G401 (cell line): ENCODE data around the gene DPYD. TPM values are rescaled to one million over a fixed set of nuclear protein-coding genes. Genes with fewer than 3 reads are reported as not detected.

Experiments
- DNase-seq: peaks from one replicate; pipeline ENCODE4 v3.0.0-alpha.2; 2015; ENCODE audit warnings: low spot score
- in situ Hi-C: cut with HindIII; loops from 2 replicates; pipeline ENCODE4 v1.10.0; 2016; ENCODE audit warnings: low sequenced_read_pairs, mixed read lengths
- total RNA-seq: library from RNA; depleted of rRNA; stranded (reverse); fragments of >200 nt; shearing (Covaris generic); gene quantifications from 2 replicates; pipeline ENCODE4 v1.2.3, GENCODE V29; 2014

Gene DPYD
- total RNA-seq, 1 experiment from 2014 or later, result not detected

DNA sequence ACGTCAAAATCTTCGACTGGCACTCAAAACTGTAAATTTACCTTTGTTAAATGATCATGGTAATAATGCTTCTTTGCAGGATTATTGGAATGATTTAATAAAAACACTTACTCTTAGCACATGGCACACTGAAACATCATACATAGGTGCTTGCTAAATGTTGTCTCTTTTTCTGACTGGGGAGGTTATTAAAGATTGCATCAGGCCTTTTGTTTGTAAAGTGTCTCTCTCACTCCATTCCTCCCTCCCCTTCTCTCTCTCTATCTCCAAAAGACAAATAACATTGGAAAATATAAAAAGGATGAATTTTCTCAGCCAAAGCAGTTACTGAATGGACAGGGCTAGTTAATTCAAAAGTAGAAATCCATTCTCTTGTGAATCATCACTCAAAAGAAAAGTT is 404.2 kb downstream of the DPYD start:
- DNase-seq, result no peak
- in situ Hi-C loops, result no loop called here

DNA sequence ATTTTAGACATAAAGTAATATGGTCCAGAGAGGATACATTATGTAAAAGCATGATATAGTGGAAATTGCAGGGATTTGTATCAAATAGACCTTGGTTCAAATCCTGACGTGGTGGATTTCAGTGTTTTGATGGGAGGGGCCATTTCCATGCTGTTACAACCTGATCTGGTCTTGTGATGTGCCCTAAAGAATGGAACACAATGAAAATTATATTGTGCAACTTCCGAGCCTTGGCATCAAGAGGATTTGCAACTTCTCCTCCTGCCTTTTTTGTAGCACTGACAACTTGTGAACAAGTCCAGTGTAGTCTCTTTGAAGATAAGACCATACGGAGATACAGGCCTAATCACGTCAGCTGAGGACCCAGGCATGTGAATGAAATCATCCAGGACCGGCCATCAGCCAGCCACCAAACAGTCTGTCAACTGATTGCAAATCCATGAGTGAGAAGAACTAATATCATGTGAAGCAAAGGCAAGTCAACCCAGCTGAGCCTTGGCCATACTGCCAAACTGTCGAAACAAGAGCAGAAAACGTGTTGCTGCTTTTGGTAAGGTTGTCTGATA is 412.1 kb downstream of the DPYD start:
- in situ Hi-C loops, result no loop called here
- DNase-seq, result no peak

DNA sequence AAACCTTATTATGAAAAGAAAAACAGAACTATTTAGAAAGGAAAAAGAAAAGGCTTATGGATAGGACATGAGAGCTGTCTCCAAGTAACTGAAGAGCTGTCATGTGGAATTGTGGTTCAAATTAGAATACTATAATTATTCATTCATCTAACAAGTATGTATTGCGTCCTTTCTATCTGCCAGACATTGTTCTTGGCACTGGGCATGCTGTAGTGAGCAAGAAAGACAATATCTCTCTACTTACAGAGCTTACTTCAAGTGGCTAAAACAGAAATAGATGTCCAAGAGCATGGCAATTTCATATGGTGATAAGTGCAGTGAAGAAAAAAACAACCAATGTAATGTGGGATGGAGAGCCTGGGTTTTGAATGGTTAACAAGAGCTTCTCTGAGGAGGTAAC is 413.0 kb downstream of the DPYD start:
- in situ Hi-C loops, result no loop called here
- DNase-seq, result no peak

DNA sequence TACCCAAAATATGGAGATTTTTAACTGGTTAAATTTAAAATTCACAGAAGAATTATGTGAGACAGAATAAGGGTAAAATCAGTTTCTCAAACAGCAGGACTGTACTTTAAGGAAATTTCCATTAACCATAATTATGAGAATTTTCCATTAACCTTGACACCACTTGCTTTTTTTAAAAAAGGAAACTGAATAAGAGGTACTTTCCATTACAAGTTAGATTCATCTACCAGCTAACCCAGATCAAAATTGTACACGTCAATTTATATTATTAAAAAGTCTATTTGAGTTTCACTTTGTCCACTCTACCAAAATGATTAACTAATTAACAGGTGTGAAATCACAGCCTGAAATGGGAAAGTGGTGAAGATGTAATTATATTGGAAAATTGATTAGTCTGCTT is 414.5 kb downstream of the DPYD start:
- no peak for DNase-seq
- in situ Hi-C loops, result no loop called here

DNA sequence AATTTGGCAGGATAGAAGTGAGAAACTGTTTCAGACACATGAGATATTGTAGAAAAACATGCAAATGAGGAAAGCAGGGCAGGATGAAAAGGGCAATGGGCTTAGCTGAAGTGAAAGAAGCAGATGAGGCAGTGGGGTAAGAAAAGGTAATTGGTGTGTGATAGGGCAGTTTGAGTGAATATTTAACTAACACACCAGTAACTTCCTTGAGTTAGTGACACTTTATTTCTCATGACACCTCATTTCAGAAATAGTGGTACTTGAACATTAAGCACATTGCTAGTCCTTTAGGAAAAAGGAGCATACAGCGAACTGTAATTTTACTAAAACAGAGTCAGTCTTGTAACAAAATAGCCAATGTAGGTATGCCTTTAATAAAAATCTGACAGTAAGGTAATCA is 415.0 kb downstream of the DPYD start:
- in situ Hi-C loops, result no loop called here
- DNase-seq, result no peak

DNA sequence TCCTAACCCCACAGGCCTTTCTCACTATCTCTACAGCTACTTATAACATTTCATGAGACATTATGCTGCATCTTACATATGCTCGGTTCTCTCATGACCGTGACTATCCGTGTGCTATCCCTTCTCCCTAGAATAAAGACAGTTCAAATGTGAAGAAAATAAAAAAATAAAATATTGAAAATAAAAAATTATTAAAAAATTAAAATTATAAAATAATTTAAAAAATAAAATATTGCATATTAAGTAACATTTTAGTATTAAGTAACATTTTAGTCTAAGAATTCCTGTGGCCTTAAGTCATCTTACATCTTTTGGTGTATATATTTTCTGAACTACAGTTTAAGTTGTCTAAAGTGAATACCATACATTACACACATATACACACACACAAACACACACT is 415.5 kb downstream of the DPYD start:
- in situ Hi-C loops, result no loop called here
- no peak for DNase-seq

DNA sequence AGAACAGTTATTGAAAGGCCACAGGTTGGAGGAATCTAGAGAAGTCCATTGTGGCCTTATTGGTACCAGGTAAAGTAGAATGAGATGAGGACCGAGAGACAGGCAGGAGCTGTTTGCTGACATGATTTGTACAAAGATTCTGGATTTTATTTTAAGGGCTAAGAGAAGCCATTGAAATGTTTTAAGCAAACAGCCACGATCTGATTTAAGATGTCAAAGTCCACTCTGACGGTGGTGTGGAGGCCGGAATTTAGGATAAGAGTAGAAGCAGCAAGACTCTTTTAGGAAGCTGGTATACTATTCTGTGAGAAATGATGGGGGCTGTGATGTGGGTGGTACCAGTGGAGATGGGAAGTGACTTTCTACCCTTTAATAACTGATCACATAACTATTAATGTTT is 418.5 kb downstream of the DPYD start:
- in situ Hi-C loops, result no loop called here
- DNase-seq, result no peak

DNA sequence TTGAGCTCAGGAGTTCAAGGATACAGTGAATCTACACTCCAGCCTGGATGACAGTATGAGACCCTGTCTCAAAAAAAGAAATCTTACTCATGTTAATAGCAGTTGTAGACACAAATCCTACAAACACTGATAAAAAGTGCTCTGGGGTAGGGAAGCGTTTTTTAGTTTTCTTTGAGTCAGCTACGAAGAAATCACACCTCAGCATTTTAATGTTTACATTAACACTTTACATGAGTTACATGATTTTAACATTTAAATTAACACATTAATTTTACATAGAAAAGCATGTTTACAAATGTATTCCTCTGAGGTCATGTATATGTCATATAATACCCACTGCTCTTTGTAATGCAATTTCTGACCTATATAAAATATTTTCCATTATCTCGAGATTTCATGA is 419.2 kb downstream of the DPYD start:
- in situ Hi-C loops, result no loop called here
- DNase-seq, result no peak

DNA sequence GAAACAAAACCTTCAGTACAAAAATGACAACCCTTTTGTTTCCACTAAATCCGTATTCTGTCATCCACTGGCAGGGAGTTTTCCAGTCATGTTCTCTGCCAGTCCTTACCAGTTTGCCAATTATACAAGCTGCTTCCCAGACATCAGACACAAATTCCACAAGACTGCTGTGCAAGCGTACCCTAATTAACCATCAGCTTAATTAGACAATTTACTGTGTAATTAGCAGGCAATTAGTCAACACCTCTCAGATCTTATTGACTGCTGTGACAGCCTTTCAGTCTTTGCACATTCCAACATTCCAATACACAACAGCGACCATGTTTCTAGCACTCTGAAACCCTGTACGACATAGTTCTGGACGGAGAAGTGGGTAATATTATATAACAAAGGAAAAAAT is 420.1 kb downstream of the DPYD start:
- in situ Hi-C loops, result no loop called here
- DNase-seq, result no peak

DNA sequence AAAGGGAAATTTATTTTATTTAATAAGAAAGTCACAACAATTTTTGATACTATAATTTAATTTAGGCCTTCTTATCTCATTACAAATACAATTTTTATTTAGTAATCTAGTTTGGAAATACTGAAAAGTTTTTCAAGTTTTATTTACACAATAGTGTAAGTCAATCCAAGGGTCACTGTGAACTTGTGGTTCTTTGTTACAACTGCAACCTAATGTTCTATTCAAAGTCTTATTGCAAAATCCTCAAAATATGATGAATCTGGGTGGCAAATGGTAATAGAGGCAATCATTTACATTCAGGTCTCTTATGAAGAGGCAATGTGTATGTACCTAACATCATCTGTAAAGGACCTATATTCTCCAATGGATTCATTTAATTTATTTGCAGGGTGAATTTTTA is 421.2 kb downstream of the DPYD start:
- in situ Hi-C loops, result no loop called here

DNA sequence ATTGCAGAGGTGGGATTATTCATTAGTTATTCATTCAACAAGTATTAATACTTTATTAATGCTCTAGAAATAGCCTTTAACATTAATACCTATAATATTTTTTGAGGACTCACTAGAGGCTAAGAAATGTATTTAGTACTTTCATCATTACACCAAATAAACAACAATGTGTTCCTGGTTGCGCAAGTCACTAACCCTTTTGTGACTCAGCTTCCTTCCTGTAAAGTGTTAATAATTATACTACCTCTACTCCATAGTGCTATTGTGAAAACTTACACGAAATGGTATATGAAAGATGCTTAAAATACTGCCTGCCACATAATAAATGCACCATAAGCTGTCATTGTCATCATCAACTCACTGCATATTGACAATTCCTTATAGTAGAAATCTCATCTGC is 431.0 kb downstream of the DPYD start:
- in situ Hi-C loops, result no loop called here
- DNase-seq, result no peak

More for the DNA sequence above, 421.2 kb downstream of the DPYD start:
- DNase-seq, result no peak

DNA sequence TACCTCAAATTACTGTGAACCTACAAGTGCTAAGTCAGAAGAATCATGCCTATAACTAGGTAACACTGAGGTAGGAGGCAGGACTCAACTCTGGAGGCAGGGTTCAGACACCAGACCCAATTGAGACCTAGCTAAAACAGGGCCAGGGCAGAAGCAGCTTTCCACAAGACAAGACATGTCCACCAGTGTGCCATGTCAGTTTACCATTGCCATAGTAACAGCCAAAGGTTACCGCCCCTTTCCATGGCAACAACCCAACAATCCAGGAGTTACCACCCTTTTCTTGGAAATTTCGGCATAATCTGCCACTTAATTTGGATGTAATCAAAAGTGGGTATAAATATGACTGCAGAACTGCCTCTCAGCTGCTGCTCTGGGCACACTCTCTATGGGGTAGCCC is 432.3 kb downstream of the DPYD start:
- no peak for DNase-seq
- in situ Hi-C loops, result no loop called here

DNA sequence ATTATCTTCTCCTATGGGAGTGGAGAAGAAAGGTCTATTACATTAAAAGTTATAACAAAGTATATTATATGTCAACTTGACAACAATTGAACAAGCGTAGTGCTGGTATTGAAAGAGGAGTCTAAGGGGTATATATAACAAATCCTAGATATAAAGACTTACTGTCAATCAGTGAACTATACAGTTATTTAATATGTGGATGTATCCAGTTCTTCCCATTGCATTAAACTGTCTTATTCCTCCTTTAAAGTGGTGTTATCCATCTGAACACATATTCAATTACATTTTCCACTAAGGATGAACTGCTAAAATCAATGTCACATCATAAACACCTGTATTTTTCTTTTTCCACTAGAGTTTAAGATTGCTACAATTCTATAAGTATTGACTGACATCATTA is 438.8 kb downstream of the DPYD start:
- in situ Hi-C loops, result no loop called here

DNA sequence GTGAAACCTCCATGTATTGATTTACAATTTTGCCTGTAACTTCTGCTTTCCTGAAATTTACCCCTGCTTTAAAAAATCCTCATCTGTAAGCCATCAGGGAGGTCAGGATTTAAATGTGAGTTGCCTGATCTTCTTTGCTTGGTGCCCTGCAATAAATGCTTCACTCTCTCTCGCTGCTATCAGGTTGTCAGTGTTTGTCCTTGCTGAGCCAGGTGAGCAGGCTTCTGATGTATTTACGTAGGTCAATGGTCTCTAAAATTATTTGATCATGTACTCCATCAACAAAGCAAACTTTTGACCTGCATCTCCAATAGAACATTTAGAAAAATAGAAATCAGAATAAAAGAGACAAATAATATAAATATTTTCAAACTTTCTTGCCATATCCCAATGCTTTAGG is 453.4 kb downstream of the DPYD start:
- DNase-seq, result no peak
- in situ Hi-C loops, result no loop called here

More for the DNA sequence above, 438.8 kb downstream of the DPYD start:
- DNase-seq, result no peak

DNA sequence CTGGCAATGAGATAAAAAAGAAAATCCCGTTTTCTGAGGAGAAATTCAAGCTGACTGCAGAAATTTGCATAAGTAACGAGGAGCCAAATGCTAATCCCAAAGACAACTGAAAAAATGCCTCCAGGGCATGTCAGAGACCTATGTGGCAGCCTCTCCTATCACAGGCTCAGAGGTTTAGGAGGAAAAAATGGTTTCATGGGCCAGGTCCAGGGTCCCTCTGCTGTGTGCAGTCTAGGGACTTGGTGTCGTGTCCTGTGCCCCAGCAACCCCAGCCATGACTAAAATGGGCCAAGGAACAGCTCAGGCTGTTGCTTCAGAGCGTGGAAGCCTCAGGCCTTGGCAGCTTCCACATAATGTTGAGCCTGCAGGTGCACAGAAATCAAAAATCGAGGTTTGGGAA is 456.5 kb downstream of the DPYD start:
- in situ Hi-C loops, result no loop called here
- DNase-seq, result no peak

DNA sequence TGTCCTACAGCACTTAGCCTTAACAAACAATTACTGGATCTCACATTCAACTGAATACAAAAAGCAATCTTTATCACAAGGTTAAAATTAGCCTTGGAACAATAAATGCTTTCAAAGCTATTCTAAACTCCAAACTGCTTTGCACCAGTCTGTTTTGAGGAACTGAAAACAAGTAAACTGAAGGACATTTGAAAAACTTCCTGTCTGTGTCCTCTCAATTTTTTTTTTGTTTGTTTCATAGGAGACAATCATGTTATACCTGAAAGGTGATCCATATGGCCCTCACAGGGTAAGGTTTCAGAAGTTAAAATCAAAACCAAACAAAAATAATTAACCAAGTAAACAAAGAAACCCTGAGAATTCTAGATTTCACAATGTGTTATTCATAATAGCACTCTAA is 459.1 kb downstream of the DPYD start:
- in situ Hi-C loops, result no loop called here
- no peak for DNase-seq

DNA sequence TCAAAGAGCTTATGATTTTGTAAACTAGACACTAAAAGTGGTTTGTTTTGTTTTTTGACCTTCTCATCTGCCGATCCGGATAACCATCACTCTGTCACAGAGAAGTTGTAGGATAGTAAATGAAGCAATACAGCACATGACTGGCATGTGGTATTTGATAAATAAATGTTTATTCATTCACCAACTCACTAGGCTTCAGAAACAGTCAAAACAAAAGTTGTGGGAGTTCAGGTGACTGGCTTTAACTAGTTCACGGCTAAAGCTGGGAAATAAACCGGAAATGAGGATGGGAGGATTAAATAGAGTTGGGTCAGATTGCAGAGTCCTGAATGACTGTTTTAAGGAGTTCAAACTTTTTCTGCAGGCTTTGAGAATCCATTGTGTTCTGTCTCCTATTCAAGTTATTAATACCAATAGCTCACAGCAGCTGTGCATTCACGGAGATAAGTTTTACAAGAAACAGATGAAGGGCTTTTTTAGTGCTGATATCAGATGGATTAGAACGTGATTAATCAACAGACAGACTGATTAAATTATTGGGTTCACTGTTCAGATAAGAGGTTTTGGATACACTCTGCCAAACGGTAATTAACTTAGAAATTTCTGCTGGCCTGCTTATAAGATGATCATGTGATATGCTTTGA is 463.3 kb downstream of the DPYD start:
- in situ Hi-C loops, result no loop called here
- DNase-seq, result no peak

DNA sequence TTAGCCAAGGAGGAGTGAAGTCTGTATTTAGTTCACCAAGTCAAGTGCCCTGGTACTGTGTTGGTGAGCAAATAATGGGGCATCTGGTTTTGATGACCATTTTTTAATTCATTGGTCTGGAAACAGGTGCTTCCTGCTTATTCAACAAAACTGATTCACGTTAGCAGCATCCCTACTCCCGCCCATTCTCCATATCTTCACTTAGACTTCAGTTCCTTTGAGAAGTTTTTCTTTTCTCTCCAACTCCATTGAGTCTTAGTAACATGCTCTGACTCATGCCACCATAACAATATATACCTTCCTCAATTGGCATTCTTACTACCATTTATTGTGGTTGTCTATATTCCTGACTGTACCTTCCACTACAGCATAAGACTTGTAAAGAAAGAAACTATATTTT is 468.9 kb downstream of the DPYD start:
- DNase-seq, result no peak
- in situ Hi-C loops, result no loop called here

DNA sequence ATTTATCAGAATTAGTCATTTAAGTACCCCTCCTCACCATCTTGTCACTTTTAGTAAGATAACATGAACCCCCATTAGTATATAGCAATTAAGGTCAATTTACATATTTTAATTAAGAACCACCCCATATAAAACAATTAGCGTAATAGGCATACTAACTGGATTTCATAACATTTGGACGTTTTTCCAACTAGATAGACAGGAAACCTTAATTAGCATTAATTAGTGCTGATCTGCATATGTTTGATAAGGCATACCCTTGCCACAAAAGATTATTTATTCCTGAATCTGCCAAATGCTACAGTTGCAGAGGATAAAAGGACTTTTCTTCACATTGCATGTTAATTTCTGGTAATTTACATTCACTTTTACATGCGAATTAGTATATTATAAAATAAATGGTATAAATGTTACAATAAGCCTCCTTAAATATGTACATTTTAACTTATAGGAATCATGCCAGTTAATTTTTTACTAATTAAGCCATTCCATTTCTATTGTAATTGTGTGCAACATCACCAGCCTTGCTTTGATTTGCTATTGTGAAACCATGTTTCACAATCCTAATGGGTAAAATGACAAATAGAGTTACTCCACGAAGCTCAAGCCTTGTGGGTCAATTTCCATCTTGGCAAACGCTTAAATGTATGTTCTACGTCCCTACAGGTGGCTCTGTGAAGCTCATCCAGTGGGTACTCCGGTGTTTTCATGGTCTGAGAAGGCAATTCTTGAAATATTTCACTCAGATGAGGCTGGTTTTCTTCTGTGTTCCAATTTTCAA is 469.6 kb downstream of the DPYD start:
- no peak for DNase-seq
- in situ Hi-C loops, result no loop called here

DNA sequence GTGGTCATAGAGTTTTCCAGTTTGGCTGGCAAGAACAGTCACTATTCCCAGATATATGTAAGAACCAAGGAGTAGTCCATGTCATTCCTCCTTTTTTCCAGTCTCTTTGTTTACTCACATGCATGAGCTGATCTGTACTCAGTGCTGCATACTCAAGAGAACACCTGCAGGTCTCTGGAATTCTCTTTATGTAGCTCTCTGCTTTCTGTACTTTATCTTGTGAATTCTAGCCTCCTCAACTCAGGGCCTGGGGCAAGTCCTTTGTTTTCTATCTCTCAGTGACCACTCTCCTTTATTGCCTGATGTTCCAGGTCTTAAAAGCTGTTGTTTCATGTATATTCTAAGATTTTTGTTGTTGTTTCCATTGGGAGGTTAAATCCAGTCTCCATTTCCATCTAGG is 478.9 kb downstream of the DPYD start:
- in situ Hi-C loops, result no loop called here
- no peak for DNase-seq

DNA sequence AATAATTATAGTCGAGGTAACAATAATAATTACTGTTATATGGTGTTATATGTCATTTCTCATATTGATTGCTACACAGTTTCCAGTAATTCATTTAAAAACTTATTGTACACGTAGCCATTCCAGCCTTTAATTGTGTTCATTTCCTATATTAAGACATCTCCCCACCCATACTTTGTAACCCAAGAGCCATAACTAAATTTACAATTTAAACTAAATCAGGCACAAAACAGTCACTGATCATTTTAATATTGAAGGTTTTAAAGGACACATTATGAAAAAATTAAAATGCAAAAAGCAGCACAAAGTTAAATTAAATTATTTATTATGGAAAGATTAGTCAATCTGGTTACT is 487.0 kb downstream of the DPYD start:
- in situ Hi-C loops, result no loop called here
- no peak for DNase-seq
